Panc1 (cell line): ENCODE data around the gene EMD.

Experiments
- CTCF ChIP-seq: fragments of 450-650 bp; IDR thresholded peaks from 2 replicates; pipeline ENCODE4 v1.5.1; 2017; ENCODE audit warnings: mild to moderate bottlenecking
- POLR2AphosphoS5 ChIP-seq: IDR thresholded peaks from 2 replicates; pipeline ENCODE4 v1.6.1; 2012; ENCODE audit warnings: mild to moderate bottlenecking, low read depth, low read length, moderate library complexity
- REST ChIP-seq, 2 experiments: IDR thresholded peaks; 2 replicates each; pipeline ENCODE4 v1.6.1; 2011 to 2012; ENCODE audit warnings: low read depth in 2 of 2, control low read depth in 1 of 2, low read length in 1 of 2, mild to moderate bottlenecking in 1 of 2, moderate library complexity in 1 of 2; ENCODE audit not compliant: insufficient read depth in 1 of 2

- TF ChIP-seq POLR2AphosphoS5 (no peak), CTCF (no peak), REST (IDR thresholded peaks at IDR 0.05; ENCODE audit: insufficient read depth in 1 of 2, low read depth in 2 of 2, low read length in 1 of 2) (no peak)
Measured at GRCh38 chrX:154366666-154367055, 12.4 kb upstream of the EMD start.
